ENCODE data around the gene RGS3.

DNA sequence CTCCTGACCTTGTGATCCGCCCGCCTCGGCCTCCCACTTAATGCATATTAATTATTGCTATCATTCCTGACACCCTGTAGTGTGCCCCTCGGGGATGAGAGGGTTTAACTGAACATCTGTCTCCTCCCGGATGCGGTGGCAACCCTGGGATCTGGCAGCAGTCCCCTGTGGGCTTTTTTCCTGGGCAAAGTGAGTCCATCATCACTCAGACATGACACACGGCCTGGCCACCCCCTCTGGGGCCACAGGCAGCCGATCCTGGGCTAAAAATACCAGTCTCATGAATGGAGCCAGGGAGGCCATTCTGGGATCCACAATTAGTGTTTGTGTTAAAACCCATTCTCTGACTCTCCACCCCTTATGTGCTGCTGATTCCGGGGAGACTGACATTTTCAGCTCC lies 161.2 kb downstream of the RGS3 start:
- no peak for TF ChIP-seq KAT2B (IDR thresholded peaks at IDR 0.05; ENCODE audit: borderline replicate concordance, low read depth, low read length)
- TF ChIP-seq, protein P1, sequence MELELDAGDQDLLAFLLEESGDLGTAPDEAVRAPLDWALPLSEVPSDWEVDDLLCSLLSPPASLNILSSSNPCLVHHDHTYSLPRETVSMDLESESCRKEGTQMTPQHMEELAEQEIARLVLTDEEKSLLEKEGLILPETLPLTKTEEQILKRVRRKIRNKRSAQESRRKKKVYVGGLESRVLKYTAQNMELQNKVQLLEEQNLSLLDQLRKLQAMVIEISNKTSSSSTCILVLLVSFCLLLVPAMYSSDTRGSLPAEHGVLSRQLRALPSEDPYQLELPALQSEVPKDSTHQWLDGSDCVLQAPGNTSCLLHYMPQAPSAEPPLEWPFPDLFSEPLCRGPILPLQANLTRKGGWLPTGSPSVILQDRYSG (CRISPR knock-in tag; IDR thresholded peaks at IDR 0.05): no peak
- TF ChIP-seq CBX2 (IDR thresholded peaks at IDR 0.05; ENCODE audit: low read depth, low read length): no peak
- no peak for TF ChIP-seq CBX2 (CRISPR knock-in tag; IDR thresholded peaks at IDR 0.05; ENCODE audit: low read depth)
- TF ChIP-seq, protein P2, sequence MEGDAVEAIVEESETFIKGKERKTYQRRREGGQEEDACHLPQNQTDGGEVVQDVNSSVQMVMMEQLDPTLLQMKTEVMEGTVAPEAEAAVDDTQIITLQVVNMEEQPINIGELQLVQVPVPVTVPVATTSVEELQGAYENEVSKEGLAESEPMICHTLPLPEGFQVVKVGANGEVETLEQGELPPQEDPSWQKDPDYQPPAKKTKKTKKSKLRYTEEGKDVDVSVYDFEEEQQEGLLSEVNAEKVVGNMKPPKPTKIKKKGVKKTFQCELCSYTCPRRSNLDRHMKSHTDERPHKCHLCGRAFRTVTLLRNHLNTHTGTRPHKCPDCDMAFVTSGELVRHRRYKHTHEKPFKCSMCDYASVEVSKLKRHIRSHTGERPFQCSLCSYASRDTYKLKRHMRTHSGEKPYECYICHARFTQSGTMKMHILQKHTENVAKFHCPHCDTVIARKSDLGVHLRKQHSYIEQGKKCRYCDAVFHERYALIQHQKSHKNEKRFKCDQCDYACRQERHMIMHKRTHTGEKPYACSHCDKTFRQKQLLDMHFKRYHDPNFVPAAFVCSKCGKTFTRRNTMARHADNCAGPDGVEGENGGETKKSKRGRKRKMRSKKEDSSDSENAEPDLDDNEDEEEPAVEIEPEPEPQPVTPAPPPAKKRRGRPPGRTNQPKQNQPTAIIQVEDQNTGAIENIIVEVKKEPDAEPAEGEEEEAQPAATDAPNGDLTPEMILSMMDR (CRISPR knock-in tag; IDR thresholded peaks at IDR 0.05): no peak
- no peak for TF ChIP-seq ZNF501 (CRISPR knock-in tag; IDR thresholded peaks at IDR 0.05)
- no peak for TF ChIP-seq NPAS2 (CRISPR knock-in tag; IDR thresholded peaks at IDR 0.05; ENCODE audit: borderline replicate concordance)
